Muscle layer of duodenum (tissue), 2 donors: Measurements from ENCODE around the gene DPF3.

Experiments
- H3K27ac ChIP-seq: one replicate; pipeline ENCODE4 v1.7.0; 2013; ENCODE audit warnings: mild to moderate bottlenecking, low read length
- H3K27me3 ChIP-seq: one replicate; pipeline ENCODE4 v1.7.0; 2013; ENCODE audit warnings: low read depth, mild to moderate bottlenecking, control low read depth, low read length
- H3K36me3 ChIP-seq, 2 donors: one replicate each; pipeline ENCODE4 v1.7.0; 2013; ENCODE audit warnings: low read length in 2 of 2, control low read depth in 1 of 2, mild to moderate bottlenecking in 1 of 2; ENCODE audit not compliant: insufficient read depth in 2 of 2, control insufficient read depth in 1 of 2
- H3K4me1 ChIP-seq, 2 donors: one replicate each; pipeline ENCODE4 v1.7.0; 2013; ENCODE audit warnings: low read length in 2 of 2, mild to moderate bottlenecking in 2 of 2, control low read depth in 1 of 2, moderate library complexity in 1 of 2; ENCODE audit not compliant: insufficient read depth in 2 of 2, control insufficient read depth in 1 of 2
- H3K4me3 ChIP-seq, 2 donors: one replicate each; pipeline ENCODE4 v1.7.0; 2013; ENCODE audit warnings: low read length in 2 of 2, low read depth in 1 of 2, mild to moderate bottlenecking in 1 of 2
- H3K9me3 ChIP-seq, 2 donors: one replicate each; pipeline ENCODE4 v1.7.0; 2013; ENCODE audit warnings: low read length in 2 of 2, control low read depth in 1 of 2, mild to moderate bottlenecking in 1 of 2; ENCODE audit not compliant: control insufficient read depth in 1 of 2
- donor health status: healthy.

DPF3 gene

DNA sequence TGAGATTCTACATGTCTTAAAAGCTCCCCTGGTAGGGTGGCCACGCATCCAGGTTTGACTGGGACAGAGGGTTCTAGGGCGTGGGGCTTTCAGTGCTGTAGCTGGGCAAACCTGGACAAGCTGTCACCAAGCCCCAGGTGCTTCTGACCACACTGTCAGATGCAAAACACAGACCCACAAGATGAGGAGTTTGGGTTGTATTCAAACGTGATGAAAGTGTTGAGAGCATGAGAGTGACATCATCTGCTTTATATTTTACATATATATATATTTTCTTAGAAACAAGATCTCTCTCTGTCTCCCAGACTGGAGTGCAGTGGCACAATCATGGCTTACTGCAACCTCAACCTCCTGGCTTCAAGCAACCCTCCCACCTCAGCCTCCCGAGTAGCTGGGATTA, 210.1 kb downstream of the DPF3 start:
- H3K9me3 ChIP-seq, result no peaks in the 10 kb centered on the region
- no peaks in the 10 kb centered on the region for H3K36me3 ChIP-seq
- H3K4me3 ChIP-seq, result no peak overlapping the region
- no peaks in the 10 kb centered on the region for H3K27me3 ChIP-seq
- H3K4me1 ChIP-seq, result no peaks in the 10 kb centered on the region
- no peak overlapping the region for H3K27ac ChIP-seq

- H3K36me3 ChIP-seq, result no peaks in the 10 kb centered on the region
- H3K9me3 ChIP-seq, result no peaks in the 10 kb centered on the region
- H3K27me3 ChIP-seq, result no peaks in the 10 kb centered on the region
- H3K27ac ChIP-seq, result no peak overlapping the region
- H3K4me3 ChIP-seq, result no peak overlapping the region
- no peaks in the 10 kb centered on the region for H3K4me1 ChIP-seq
Measured at GRCh38 chr14:72682188-72682587, 211.7 kb downstream of the DPF3 start.

DNA sequence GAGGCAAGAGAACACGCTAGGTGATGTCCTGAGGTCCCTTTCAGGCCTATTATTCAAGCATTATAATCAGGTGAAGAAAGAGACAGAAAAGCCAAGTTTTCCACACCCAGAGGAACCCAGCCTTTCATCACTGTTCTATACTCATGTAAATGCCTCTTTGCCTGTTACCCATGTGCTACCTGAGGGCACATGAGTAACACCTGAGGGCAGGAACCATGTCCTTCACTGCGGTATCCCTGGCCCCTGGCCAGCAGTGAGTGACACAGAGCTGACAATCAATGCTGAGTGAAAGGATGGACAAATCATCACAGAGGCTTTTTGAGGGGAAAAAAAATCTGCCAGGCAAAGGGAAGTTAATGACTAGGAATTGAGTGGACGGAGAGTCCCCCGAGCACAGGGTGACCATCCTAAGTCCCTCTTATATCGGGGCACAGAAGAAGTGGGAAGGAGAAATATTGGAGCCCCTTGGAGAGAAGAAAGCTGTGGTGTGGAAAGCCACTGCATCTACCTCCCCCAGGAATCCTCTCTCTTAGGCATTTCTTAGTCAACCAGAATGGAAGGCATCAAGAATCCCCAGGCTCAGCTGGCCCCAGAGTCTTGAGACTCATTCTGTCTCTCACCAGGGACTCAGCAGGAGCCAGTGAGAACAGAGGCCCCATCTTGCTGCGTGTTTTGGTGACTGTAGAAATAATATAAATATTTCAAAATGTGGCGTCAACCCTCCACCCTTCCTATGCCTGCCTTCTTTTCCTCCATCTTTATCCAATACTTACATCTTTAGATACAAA, 212.9 kb downstream of the DPF3 start:
- H3K4me1 ChIP-seq, result no peaks in the 10 kb centered on the region
- H3K27ac ChIP-seq, result no peak overlapping the region
- no peaks in the 10 kb centered on the region for H3K36me3 ChIP-seq
- H3K9me3 ChIP-seq, result no peaks in the 10 kb centered on the region
- H3K27me3 ChIP-seq, result no peaks in the 10 kb centered on the region
- H3K4me3 ChIP-seq, result no peak overlapping the region

GRCh38 chr14:72679536-72680151, 214.3 kb downstream of the DPF3 start:
- no peak overlapping the region for H3K4me3 ChIP-seq
- H3K9me3 ChIP-seq, result no peaks in the 10 kb centered on the region
- H3K4me1 ChIP-seq, result no peaks in the 10 kb centered on the region
- no peaks in the 10 kb centered on the region for H3K36me3 ChIP-seq
- no peak overlapping the region for H3K27ac ChIP-seq
- no peaks in the 10 kb centered on the region for H3K27me3 ChIP-seq

DNA sequence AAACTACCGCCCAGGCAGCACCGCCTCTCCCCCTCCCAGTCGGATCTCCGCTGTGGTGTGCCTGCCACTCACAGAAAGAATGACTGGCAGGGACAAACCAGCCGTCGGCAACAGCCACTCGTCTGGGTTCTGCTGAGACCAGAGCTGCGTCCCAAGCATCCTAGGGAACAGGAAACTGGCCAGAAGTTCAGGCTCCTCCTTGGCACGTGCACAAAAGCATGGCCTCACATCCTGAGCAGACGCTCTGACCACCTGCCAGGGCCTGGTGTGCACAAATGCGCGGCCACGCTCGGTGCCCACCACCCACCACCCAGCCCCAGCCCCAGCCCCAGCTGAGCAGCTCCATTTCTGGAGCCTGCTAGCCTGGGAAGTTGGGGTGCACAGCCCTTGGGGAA, 214.8 kb downstream of the DPF3 start:
- Histone ChIP-seq H3K4me1 (no peaks in the 10 kb centered on the region), H3K27me3 (no peaks in the 10 kb centered on the region), H3K9me3 (no peaks in the 10 kb centered on the region), H3K4me3 (no peak overlapping the region), H3K27ac (no peak overlapping the region), H3K36me3 (peaks cover 0 to under 1% of the 10 kb centered on the region in 2 donors)

DNA sequence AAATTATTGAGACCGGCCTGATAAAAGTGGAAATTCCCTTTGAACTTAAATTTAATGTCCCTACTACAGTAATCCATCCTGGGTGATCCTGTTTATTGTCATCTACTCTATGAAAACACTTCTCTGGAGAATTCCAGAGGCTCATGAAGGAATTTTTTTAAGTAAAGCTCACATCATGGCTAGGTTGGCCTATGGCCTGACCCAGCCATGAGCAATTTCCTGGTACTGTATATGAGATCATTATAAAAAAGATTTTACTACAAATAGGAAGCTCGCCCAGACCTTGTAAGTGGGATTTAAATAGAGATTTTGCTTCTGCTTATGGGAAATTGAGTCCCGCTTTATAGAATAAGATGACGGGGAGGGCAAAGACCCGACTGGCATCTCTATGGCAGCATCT, 215.5 kb downstream of the DPF3 start:
- no peaks in the 10 kb centered on the region for H3K27me3 ChIP-seq
- H3K4me1 ChIP-seq, result no peaks in the 10 kb centered on the region
- H3K4me3 ChIP-seq, result no peak overlapping the region
- H3K9me3 ChIP-seq, result no peaks in the 10 kb centered on the region
- H3K27ac ChIP-seq, result no peak overlapping the region
- H3K36me3 ChIP-seq, result peaks cover 0 to 7% of the 10 kb centered on the region in 2 donors

DNA sequence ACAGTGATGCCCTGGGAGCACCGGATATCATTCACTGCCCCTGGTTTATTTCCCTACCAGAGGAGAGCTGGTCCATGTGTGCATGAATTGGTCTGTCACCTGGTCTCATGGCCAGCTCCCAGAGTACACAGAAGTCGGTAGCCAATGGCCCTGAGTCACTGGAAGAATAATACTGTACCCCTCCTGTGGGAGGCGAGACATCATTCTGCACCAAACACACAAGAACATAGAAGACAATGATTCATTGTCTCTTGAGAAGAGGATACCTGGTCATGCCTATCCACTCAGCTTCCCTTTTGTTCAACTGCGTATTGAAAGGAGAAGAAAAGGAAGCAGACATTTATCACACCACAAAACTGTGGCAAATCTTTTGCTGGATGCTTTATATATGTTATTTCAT, 216.2 kb downstream of the DPF3 start:
- Histone ChIP-seq H3K36me3 (peaks cover 0 to 7% of the 10 kb centered on the region in 2 donors), H3K4me3 (no peak overlapping the region), H3K9me3 (no peaks in the 10 kb centered on the region), H3K27me3 (no peaks in the 10 kb centered on the region), H3K27ac (no peak overlapping the region), H3K4me1 (no peaks in the 10 kb centered on the region)

DNA sequence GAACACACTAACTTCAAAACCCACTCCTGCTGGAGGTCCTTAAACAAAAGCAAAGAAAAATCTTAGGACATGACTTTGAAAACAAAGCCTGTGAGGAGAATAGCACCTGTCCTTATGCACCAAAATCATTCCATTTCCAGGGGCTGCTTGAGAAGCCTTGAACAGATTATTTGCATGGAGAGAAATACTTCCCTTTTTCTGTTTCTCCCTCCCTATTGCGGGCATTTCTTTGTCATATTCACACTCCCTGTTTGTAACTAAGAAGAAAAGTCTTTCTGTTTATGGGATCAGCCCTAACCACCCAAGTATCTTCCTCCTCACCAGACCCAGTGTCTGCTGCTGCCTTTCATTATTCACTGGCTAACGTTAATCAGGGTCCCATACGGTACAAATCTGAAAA, 218.8 kb downstream of the DPF3 start:
- no peaks in the 10 kb centered on the region for H3K27me3 ChIP-seq
- H3K27ac ChIP-seq, result no peak overlapping the region
- H3K36me3 ChIP-seq, result peaks cover 0 to 7% of the 10 kb centered on the region in 2 donors
- no peak overlapping the region for H3K4me3 ChIP-seq
- no peaks in the 10 kb centered on the region for H3K4me1 ChIP-seq
- no peaks in the 10 kb centered on the region for H3K9me3 ChIP-seq

DNA sequence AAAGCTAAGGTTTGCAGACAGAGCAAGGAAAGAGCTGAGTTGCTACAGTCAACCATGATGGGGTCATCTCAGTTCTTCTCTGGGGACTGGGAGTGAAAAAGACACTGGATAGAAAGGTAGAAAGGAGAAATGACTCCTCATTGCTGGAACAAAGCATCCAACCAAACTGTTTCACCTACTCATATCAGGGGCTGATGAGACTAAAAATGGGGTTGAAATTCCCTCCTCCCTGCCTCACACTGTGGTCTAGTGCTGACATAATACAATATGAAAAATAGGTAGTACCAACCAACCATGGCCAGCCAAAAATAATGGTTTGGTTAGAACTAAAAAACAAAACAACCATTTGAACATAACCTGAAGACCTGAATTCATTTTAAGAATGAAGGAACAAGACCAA, 220.7 kb downstream of the DPF3 start:
- no peak overlapping the region for H3K4me3 ChIP-seq
- no peaks in the 10 kb centered on the region for H3K9me3 ChIP-seq
- H3K27me3 ChIP-seq, result no peaks in the 10 kb centered on the region
- H3K4me1 ChIP-seq, result no peaks in the 10 kb centered on the region
- H3K27ac ChIP-seq, result no peak overlapping the region
- H3K36me3 ChIP-seq, result peaks cover 0 to 7% of the 10 kb centered on the region in 2 donors

DNA sequence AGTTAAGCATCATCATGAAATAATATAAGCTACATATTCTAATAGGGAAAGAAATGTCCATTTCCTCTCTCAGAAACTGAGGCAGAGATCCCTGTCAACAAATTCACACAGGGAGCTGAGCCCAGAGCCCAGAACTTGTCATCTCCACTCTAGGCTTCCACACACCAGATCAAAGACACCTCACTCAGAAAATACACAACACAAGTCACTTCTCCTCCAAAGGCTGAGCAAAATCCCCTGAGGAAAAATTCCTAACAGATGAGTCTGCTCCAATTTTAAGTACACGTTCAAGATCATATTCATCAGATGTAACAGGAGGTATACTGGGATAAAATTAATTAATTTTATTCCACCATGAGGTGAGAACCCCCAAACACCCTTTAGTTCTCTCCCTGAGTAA, 227.3 kb downstream of the DPF3 start:
- Histone ChIP-seq H3K27ac (no peak overlapping the region), H3K9me3 (no peaks in the 10 kb centered on the region), H3K36me3 (no peaks in the 10 kb centered on the region), H3K4me1 (no peaks in the 10 kb centered on the region), H3K27me3 (no peaks in the 10 kb centered on the region), H3K4me3 (no peak overlapping the region)

- no peaks in the 10 kb centered on the region for H3K9me3 ChIP-seq
Measured at GRCh38 chr14:72665259-72665658, 228.6 kb downstream of the DPF3 start.

DNA sequence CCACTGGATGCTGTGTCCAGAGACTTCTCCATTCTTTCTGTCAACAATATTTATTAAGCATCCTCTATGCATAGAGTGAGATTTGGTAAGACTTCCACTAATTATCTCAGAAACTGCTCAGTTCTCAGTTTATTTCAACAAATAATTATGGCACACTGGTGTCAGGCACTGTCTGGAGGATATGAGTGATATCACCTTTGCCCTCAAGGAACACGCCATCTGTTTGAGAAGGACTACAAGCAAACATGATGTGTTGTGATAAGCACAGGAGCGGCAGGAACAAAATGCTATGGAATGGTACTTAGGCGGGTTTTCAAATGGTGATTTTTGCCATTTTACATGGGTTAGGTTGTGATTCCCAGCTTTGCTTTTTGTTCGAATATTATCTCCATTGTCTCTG, 229.2 kb downstream of the DPF3 start:
- H3K4me3 ChIP-seq, result no peak overlapping the region
- no peaks in the 10 kb centered on the region for H3K9me3 ChIP-seq
- H3K27ac ChIP-seq, result no peak overlapping the region
- no peaks in the 10 kb centered on the region for H3K36me3 ChIP-seq
- no peaks in the 10 kb centered on the region for H3K27me3 ChIP-seq
- no peaks in the 10 kb centered on the region for H3K4me1 ChIP-seq

More at GRCh38 chr14:72665259-72665658, 228.6 kb downstream of the DPF3 start:
- no peaks in the 10 kb centered on the region for H3K36me3 ChIP-seq
- no peaks in the 10 kb centered on the region for H3K27me3 ChIP-seq
- no peak overlapping the region for H3K4me3 ChIP-seq
- no peaks in the 10 kb centered on the region for H3K4me1 ChIP-seq
- no peak overlapping the region for H3K27ac ChIP-seq
